ENCODE measurements around the gene TMEM253. TPM values are rescaled to one million over a fixed set of nuclear protein-coding genes. Genes with fewer than 3 reads are reported as not detected.

The TMEM253 gene
- total RNA-seq (not detected), polyA plus RNA-seq (not detected), total RNA-seq (0 to 1.2 (median 0.08) reads per million in 6 experiments)

DNA sequence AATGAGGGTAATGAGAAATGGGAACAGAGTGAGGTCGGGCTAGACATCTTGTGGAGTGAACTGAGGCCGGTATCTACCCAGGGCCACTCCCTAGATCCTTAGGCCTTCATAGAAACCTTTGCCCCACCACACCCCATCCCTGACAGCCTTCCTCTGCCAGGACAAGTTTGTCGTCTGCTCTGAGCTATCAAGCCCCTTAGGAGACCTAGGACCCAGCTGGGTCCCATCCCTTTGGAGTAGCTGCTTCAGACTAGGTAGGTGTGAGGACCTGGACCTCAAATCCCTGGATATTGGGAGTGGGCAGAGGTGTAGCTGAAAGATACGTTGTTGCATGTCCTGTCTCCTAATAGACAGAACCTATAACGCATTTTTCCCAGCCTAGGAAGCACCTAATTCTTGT, at the start of gene TMEM253:
Gene TMEM253, plus strand, starts transcription at position 136 of the 400 bp plus-strand sequence. CDS start 278 bp downstream, outside the sequence.
- H3K4me1 Mint-ChIP-seq = peaks cover 17 to 38% (median 32%) of the 10 kb centered on the region in 4 donors
- H3K27me3 Mint-ChIP-seq = peaks cover 0 to 2% (median 0%) of the 10 kb centered on the region in 5 donors
- DNase-seq (no peak), ATAC-seq (no peak)
- no peaks in the 10 kb centered on the region for H3K9me3 Mint-ChIP-seq
- H3K36me3 Mint-ChIP-seq = no peaks in the 10 kb centered on the region
- POLR2A ChIA-PET = interaction anchor here (0.6 to 2.4 kb wide), 2 partner anchors 8 to 411 kb away, joined by 3 to 11 read pairs; no protein-coding TSS in a partner anchor
- H3K4me3 Mint-ChIP-seq = peak within 1 kb of the TSS in 3 of 10 donors; percentile 78 to 92 (median 91)
- peak within 1 kb of the TSS in 5 of 10 donors; percentile 48 to 88 (median 76) for H3K27ac Mint-ChIP-seq

- Mint-ChIP-seq H3K27me3 (peaks cover 0 to 4% (median 3%) of the 10 kb centered on the region in 5 donors), H3K36me3 (no peaks in the 10 kb centered on the region), H3K4me3 (no peak overlapping the region), H3K27ac (no peak overlapping the region), H3K9me3 (no peaks in the 10 kb centered on the region), H3K4me1 (no peaks in the 10 kb centered on the region)
- ATAC-seq (no peak), DNase-seq (no peak)
- POLR2A ChIA-PET = no interaction called here
Observed at GRCh38 chr14:21053184-21054122, 47.4 kb upstream of the TMEM253 start.

GRCh38 chr14:21054123-21054767, 46.6 kb upstream of the TMEM253 start:
- no peak for DNase-seq
- no peaks in the 10 kb centered on the region for H3K36me3 Mint-ChIP-seq
- POLR2A ChIA-PET = no interaction called here
- ATAC-seq = no peak
- no peaks in the 10 kb centered on the region for H3K9me3 Mint-ChIP-seq
- no peaks in the 10 kb centered on the region for H3K4me1 Mint-ChIP-seq
- no peak overlapping the region for H3K27ac Mint-ChIP-seq
- no peak overlapping the region for H3K4me3 Mint-ChIP-seq
- peaks cover 0 to 4% (median 0%) of the 10 kb centered on the region in 5 donors for H3K27me3 Mint-ChIP-seq

DNA sequence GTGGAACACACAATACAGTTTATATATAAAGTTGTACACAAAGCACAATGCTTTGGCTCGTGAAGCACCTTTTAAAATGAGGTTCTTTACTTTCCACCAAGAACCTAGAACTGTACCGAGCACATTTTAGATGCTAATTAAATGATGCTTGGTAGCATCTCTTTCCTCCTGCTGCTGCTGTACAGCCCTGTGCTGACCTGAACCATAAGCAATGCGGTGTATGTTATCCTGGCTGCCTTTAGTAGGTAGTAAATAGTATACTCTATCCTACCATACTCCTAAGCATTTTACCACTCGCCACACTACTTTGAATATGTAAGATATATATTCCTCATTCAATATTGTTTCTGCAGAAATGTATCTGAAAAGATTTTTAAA, 46.1 kb upstream of the TMEM253 start:
- no peak overlapping the region for H3K27ac Mint-ChIP-seq
- ATAC-seq (no peak), DNase-seq (no peak)
- no peaks in the 10 kb centered on the region for H3K36me3 Mint-ChIP-seq
- no peak overlapping the region for H3K4me3 Mint-ChIP-seq
- H3K9me3 Mint-ChIP-seq = no peaks in the 10 kb centered on the region
- no peaks in the 10 kb centered on the region for H3K4me1 Mint-ChIP-seq
- H3K27me3 Mint-ChIP-seq = peaks cover 0 to 4% (median 3%) of the 10 kb centered on the region in 5 donors
- POLR2A ChIA-PET = no interaction called here

DNA sequence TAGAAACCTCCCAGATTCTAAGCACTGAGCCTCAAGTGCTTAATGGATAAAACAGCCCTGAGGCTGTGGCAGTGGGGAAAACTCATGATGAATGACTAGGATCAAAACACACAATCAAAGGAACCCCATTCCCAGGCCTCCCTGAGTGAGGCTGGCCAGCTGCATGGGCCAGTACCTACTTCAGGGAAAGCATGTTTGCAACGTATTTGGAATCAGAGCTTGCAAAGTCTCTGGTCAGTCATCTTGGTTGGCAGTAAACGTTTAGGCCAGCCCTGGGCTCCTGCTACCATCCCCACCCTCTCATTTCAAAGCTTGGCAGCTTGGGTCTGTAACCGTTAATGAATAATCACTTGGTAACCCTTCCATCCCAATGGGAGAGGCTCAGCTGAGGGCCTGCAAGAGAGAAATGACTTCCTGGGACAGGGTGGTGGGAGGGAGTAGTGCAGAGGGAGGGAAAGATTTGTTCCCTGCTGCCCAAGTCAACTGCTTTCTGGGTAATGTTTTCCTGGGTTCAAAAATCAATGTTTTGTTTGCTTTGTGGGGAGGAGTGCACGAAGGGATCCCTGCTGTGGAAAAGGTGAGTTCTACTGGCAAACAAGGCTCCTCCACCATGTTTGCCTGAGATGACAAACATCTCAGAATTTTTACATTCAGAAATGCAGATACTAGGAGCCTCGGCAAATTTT, 45.3 kb upstream of the TMEM253 start:
- no peaks in the 10 kb centered on the region for H3K36me3 Mint-ChIP-seq
- POLR2A ChIA-PET = no interaction called here
- no peaks in the 10 kb centered on the region for H3K4me1 Mint-ChIP-seq
- peaks cover 3 to 11% (median 11%) of the 10 kb centered on the region in 5 donors for H3K27me3 Mint-ChIP-seq
- H3K27ac Mint-ChIP-seq = no peak overlapping the region
- no peaks in the 10 kb centered on the region for H3K9me3 Mint-ChIP-seq
- ATAC-seq = no peak
- H3K4me3 Mint-ChIP-seq = no peak overlapping the region
- DNase-seq = no peak

DNA sequence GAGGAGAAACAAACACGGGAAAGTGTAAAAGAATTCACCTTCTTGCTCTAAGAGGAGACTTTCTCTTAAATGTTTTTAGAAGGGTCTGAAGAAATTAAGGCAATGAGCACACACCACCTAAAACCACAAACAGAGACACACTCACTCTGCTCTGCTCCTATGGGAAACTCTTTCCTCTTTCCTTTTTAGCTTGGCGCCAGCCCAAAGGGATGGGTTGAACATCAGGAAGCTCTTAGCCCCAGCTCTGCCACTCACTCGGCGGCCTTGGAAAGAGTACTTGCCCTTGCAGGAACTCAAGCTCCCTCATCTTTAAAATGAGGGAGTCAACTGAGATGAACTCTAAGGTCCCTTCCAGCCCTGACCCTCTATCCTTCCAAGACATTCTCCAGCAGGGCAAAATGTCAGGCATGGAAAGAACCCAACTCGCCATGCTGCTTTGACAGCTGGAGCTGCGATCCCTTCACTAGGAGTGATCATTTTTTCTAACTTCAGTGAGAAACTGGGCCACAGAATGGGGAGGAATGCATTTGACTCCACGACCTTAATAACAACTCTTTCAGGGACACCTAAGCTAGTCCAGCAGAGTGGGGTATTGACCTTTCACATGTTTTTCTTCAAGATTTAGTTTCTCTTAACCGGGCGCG, 44.2 kb upstream of the TMEM253 start:
- H3K27ac Mint-ChIP-seq = no peak overlapping the region
- ATAC-seq (no peak), DNase-seq (no peak)
- H3K4me3 Mint-ChIP-seq = no peak overlapping the region
- no peaks in the 10 kb centered on the region for H3K9me3 Mint-ChIP-seq
- POLR2A ChIA-PET = no interaction called here
- H3K27me3 Mint-ChIP-seq = peaks cover 7 to 20% (median 14%) of the 10 kb centered on the region in 5 donors
- H3K36me3 Mint-ChIP-seq = no peaks in the 10 kb centered on the region
- no peaks in the 10 kb centered on the region for H3K4me1 Mint-ChIP-seq

- no peaks in the 10 kb centered on the region for H3K4me1 Mint-ChIP-seq
- no peaks in the 10 kb centered on the region for H3K9me3 Mint-ChIP-seq
- H3K27ac Mint-ChIP-seq = peak within 1 kb of the TSS in 1 of 10 donors; percentile 33
- H3K4me3 Mint-ChIP-seq = no peak within 1 kb of the TSS
- ATAC-seq (no peak), DNase-seq (no peak)
- H3K36me3 Mint-ChIP-seq = no peaks in the 10 kb centered on the region
- H3K27me3 Mint-ChIP-seq = peaks cover 11 to 30% (median 22%) of the 10 kb centered on the region in 5 donors
- POLR2A ChIA-PET = interaction anchor here (1.1 kb wide), 1 partner anchor 10 kb away, joined by 3 read pairs; no protein-coding TSS in a partner anchor
Observed at GRCh38 chr14:21057803-21058675, 42.8 kb upstream of the TMEM253 start, which contains the start of gene RNASE8. Gene RNASE8 (plus strand): TSS chr14:21057822. CDS start chr14:21057893, 71 bp downstream.

DNA sequence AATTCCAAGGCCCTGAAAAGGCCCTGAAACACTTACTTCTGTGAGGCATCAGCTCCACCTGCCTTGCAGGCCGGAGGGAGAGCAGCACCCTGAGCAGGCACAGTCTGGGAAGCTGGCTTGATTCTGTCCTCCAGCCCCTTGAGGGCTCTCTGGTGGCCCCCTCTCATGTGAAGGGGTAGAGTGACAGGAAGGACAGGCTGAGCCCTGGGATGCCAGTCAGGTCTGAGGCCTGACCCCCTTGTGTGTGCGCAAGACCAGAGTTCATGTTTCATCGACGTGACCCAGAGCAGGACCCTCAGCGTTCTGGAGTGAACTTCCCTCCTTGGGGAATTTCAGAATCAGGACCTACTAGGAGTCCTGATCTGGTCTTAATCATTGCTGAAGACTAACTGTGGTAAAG, 42.0 kb upstream of the TMEM253 start:
- H3K9me3 Mint-ChIP-seq = no peaks in the 10 kb centered on the region
- peaks cover 17 to 39% (median 29%) of the 10 kb centered on the region in 5 donors for H3K27me3 Mint-ChIP-seq
- H3K4me1 Mint-ChIP-seq = no peaks in the 10 kb centered on the region
- POLR2A ChIA-PET = no interaction called here
- DNase-seq = no peak
- H3K27ac Mint-ChIP-seq = no peak overlapping the region
- no peaks in the 10 kb centered on the region for H3K36me3 Mint-ChIP-seq
- H3K4me3 Mint-ChIP-seq = no peak overlapping the region
- no peak for ATAC-seq

- H3K9me3 Mint-ChIP-seq = no peaks in the 10 kb centered on the region
- peak overlapping the region in 1 of 10 donors; percentile 13 for H3K27ac Mint-ChIP-seq
- no peak for ATAC-seq
- no peak overlapping the region for H3K4me3 Mint-ChIP-seq
- peaks cover 19 to 45% (median 33%) of the 10 kb centered on the region in 5 donors for H3K27me3 Mint-ChIP-seq
- POLR2A ChIA-PET = no interaction called here
- no peak for DNase-seq
- no peaks in the 10 kb centered on the region for H3K36me3 Mint-ChIP-seq
- no peaks in the 10 kb centered on the region for H3K4me1 Mint-ChIP-seq
Observed at GRCh38 chr14:21059842-21060613, 40.8 kb upstream of the TMEM253 start.

GRCh38 chr14:21060614-21061346, 40.1 kb upstream of the TMEM253 start:
- H3K4me3 Mint-ChIP-seq = no peak overlapping the region

More at GRCh38 chr14:21060614-21061346, 40.1 kb upstream of the TMEM253 start:
- no peaks in the 10 kb centered on the region for H3K36me3 Mint-ChIP-seq
- no peaks in the 10 kb centered on the region for H3K4me1 Mint-ChIP-seq
- peaks cover 25 to 53% (median 40%) of the 10 kb centered on the region in 5 donors for H3K27me3 Mint-ChIP-seq
- H3K27ac Mint-ChIP-seq = peak overlapping the region in 1 of 10 donors; percentile 13
- DNase-seq = no peak
- POLR2A ChIA-PET = no interaction called here
- no peaks in the 10 kb centered on the region for H3K9me3 Mint-ChIP-seq
- ATAC-seq = no peak
